ENCODE results near the gene SMIM23. TPM values are rescaled to one million over a fixed set of nuclear protein-coding genes. Genes with fewer than 3 reads are reported as not detected.

Gene SMIM23
- total and polyA plus RNA-seq, 2 donors (not counting 3 experiments of a cell fraction or from before 2014, with no cell fraction given) = not detected

DNA sequence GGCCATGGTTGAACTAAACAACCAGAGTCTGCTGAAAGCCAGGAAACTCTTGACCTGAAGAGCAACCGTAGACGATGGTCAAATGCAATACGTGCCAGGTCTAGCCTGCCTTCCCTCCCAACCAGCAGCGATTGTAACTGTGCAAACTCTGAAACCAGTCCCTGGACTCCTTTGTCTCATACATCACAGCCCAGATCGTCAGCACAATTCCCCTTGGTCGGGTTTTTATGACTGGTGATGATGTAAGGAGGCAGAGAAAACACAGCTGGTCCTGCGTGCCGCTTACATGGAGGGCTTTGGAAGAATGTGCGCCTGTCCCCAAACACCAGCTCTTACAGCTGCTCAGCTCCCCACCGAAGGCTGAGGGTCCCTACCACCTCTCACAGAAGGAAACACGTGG lies 24.6 kb downstream of the SMIM23 start:
- H3K4me2 ChIP-seq (ENCODE audit: insufficient read depth, low read length) = no peak overlapping the region
- H3K9me1 ChIP-seq (replicated peaks; ENCODE audit: control insufficient read depth, extremely low read depth, insufficient read depth, low read length) = no peaks in the 10 kb centered on the region
- no peaks in the 10 kb centered on the region for H3K9me3 ChIP-seq (replicated peaks; ENCODE audit: control insufficient read depth, insufficient read depth, low read length)
- dilution Hi-C loops (cut with MboI; ENCODE audit: extremely low pct_ligation_motif_present, low sequenced_read_pairs) = no loop called here
- no peaks in the 10 kb centered on the region for H4K20me1 ChIP-seq (replicated peaks; ENCODE audit: control insufficient read depth, extremely low read depth, insufficient read depth, low read length)
- H3K27ac ChIP-seq (ENCODE audit: insufficient read depth, low read depth, low read length) = no peak overlapping the region
- no peak for DNase-seq (ENCODE audit: low read depth, low spot score)
- POLR2A ChIA-PET = no interaction called here
- H3K36me3 ChIP-seq (ENCODE audit: control insufficient read depth in 2 of 2, extremely low read depth in 1 of 2, insufficient read depth in 2 of 2, low read length in 2 of 2) = no peaks in the 10 kb centered on the region
- intact Hi-C loops (cut with micrococcal nuclease) = no loop called here
- BruUV-seq (replicated peaks) = no TSS peak
- H3K79me2 ChIP-seq (ENCODE audit: control insufficient read depth, insufficient read depth, low read length) = no peaks in the 10 kb centered on the region
- CTCF ChIA-PET = no interaction called here
- peaks cover 6 to 17% of the 10 kb centered on the region in 2 experiments for H3K27me3 ChIP-seq (ENCODE audit: control insufficient read depth in 2 of 2, insufficient read depth in 2 of 2, low read length in 2 of 2)
- no peak overlapping the region for H3K4me3 ChIP-seq (replicated peaks in 1 of 3; ENCODE audit: insufficient read depth in 1 of 3, low read depth in 1 of 3, low read length in 3 of 3)
- H3K4me1 ChIP-seq (ENCODE audit: control insufficient read depth, extremely low read depth, insufficient read depth, low read length) = no peaks in the 10 kb centered on the region
- no peak overlapping the region for H2AFZ ChIP-seq (ENCODE audit: low read depth, low read length)
- FAIRE-seq = no peak
- no peak for TF ChIP-seq FOS (IDR thresholded peaks at IDR 0.05; ENCODE audit: borderline replicate concordance, insufficient read depth, low read length)
- TF ChIP-seq MYC (IDR thresholded peaks at IDR 0.05; ENCODE audit: low read depth, low read length) = no peak
- TF ChIP-seq, protein P1, sequence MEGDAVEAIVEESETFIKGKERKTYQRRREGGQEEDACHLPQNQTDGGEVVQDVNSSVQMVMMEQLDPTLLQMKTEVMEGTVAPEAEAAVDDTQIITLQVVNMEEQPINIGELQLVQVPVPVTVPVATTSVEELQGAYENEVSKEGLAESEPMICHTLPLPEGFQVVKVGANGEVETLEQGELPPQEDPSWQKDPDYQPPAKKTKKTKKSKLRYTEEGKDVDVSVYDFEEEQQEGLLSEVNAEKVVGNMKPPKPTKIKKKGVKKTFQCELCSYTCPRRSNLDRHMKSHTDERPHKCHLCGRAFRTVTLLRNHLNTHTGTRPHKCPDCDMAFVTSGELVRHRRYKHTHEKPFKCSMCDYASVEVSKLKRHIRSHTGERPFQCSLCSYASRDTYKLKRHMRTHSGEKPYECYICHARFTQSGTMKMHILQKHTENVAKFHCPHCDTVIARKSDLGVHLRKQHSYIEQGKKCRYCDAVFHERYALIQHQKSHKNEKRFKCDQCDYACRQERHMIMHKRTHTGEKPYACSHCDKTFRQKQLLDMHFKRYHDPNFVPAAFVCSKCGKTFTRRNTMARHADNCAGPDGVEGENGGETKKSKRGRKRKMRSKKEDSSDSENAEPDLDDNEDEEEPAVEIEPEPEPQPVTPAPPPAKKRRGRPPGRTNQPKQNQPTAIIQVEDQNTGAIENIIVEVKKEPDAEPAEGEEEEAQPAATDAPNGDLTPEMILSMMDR (IDR thresholded peaks at IDR 0.05; ENCODE audit: extremely low read depth in 1 of 2, insufficient read depth in 1 of 2, low read depth in 1 of 2, low read length in 2 of 2) = no peak
- TF ChIP-seq, protein P2, sequence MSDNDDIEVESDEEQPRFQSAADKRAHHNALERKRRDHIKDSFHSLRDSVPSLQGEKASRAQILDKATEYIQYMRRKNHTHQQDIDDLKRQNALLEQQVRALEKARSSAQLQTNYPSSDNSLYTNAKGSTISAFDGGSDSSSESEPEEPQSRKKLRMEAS (IDR thresholded peaks at IDR 0.05; ENCODE audit: insufficient read depth, insufficient read length) = no peak
- TF ChIP-seq POLR2A (IDR thresholded peaks at IDR 0.05; ENCODE audit: low read depth, low read length) = no peak
- TF ChIP-seq EZH2 (IDR thresholded peaks at IDR 0.05; ENCODE audit: borderline replicate concordance, low read depth, low read length, severe bottlenecking) = no peak
- no peak for TF ChIP-seq JUN (IDR thresholded peaks at IDR 0.05; ENCODE audit: borderline replicate concordance, insufficient read depth, insufficient read length, low read depth)
- no peak for TF ChIP-seq GATA2 (IDR thresholded peaks at IDR 0.05; ENCODE audit: insufficient read depth, insufficient read length, low read depth, low read length)
- TF ChIP-seq POLR2AphosphoS5 (IDR thresholded peaks at IDR 0.05; ENCODE audit: insufficient read depth, low read depth, low read length) = no peak
- H3K9ac ChIP-seq (replicated peaks; ENCODE audit: extremely low read depth, insufficient read depth, low read length) = no peak overlapping the region
